NOMO-1 (cell line): ENCODE results near the gene KIF6.
"Not testable (repeated sequence)": the region's sequence is repeated elsewhere in the genome, so short reads cannot be mapped to it uniquely, and the experiment has no call there.

Source experiments
- DNase-seq, 2 experiments: peaks; one replicate each; lab custom pipeline; 2025; ENCODE audit not compliant: unreplicated experiment in 2 of 2; lab: John Stamatoyannopoulos, UW

The KIF6 gene

DNA sequence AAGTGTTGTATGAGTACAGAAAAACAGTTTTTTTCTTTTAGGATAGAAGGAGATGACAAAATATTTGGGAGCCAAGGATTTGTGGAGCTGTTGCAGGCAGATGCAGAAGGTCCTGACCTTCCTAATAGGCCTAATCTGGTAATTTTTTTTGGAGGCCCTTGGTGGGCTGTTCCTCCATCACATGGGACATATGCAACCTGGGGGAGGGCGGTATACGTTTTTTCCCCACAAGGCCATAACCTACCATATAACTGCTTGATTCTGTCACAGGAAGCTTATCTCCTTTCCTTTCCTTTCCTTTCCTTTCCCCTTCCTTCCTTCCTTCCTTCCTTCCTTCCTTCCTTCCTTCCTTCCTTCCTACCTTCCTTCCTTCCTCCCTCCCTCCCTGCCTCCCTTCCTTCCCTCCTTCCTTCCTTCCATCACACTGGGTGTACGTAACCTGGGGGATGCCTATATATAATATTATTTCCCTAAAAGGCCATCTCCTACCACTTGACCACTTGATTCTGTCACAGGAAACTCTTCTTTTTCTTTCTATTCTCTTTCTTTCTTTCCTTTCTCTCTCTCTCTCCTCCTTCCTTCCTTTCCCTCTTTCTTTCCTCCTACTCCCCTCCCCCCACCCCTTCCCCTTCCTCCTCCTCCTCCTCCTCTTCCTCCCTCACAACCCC lies 217.7 kb downstream of the KIF6 start:
- no peak for DNase-seq

DNA sequence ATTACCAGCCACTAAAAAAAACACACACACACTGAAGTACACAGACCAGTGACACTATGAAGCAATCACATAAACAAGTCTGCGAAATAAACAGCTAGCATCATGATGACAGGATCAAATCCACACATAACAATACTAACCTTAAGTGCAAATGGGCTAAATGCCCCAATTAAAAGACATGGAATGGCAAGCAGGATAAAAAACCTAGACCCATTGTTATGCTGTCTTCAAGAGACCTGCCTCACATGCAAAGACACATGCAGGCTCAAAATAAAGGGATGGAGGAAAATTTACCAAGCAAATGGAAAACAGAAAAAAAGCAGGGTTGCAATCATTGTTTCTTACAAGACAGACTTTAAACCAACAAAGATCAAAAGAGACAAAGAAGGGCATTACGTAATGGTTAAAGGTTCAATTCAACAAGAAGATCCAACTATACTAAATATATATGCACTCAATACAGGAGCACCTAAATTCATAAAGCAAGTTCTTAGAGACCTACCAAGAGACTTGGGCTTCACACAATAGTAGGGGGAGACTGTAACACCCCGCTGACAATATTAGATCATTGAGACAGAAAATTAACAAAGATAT lies 222.7 kb downstream of the KIF6 start:
- not testable (repeated sequence) for DNase-seq

DNA sequence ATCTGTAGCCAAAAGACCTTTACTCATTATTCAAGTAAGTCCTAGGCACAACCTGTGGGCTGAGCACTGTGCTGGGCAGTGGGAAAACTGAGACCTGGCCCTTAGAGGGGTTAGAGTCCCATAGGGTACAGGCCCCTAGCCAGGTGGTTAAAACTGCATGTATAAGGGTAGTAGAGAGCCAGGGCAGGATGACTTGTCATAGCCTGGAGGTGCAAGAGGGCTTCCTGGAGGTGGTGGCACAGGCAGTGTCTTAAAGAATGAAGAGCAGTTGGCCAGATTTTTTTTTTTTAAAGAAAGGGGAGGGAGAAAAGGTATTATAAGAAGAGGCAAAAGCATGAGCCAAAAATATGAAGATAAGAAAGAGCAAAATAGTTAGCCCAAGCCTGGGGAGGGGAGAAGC lies 226.2 kb downstream of the KIF6 start:
- no peak for DNase-seq

DNA sequence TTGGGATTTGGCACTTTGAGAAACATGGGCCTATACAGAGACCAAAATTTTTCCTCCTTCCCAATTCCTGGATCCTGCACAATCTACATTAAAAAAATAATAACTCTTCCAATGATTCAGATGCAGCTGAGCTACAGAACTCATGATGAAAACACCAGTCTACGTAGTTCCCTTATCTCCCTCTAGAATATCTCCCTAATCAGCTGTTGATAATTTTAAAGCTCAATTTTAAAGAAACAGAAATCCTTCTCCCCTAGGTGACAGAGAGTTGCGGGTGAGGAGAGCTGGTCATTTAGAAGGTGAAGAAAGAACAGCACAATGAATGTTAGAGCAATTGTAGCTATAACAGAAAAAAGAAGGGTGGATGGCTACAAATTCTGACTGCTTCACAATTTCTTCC lies 227.1 kb downstream of the KIF6 start:
- no peak for DNase-seq

DNA sequence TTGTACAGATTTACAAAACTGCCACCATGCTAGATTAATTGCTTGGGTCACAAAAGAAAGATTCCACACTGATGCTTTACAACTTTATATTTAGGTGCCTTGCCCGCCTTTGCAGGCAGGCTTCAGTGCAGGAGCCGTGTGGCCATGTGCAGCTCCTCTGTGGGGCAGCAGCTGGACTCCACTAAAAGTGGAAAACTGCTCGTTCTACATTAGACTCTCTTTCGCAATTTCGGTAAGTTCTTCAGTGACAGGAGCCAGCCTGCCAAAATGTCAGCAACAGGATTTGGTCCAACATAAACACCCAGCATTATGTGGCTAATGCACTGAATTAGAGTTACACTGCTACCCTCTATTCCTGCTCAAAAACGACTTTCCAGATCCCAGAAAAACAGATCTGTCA lies 228.3 kb downstream of the KIF6 start:
- DNase-seq: no peak

DNA sequence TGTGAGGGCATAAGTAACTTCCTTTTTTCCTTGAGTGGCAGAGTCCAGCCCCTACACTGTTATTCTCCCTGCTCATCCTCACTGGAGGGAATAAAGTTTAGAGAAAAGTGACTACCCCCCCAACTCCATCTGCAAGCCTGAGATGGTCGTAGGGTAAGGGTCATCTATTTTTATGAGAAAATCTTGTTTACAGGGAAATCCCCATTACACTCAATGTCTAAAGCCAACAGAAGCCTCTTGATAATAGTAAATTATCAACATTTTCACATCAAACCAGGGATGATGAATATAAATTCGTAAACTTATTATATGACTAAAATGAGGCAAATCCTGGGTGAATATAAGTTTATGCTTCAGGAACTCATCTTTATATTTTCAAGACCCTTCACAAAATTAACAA lies 228.8 kb downstream of the KIF6 start:
- no peak for DNase-seq

DNA sequence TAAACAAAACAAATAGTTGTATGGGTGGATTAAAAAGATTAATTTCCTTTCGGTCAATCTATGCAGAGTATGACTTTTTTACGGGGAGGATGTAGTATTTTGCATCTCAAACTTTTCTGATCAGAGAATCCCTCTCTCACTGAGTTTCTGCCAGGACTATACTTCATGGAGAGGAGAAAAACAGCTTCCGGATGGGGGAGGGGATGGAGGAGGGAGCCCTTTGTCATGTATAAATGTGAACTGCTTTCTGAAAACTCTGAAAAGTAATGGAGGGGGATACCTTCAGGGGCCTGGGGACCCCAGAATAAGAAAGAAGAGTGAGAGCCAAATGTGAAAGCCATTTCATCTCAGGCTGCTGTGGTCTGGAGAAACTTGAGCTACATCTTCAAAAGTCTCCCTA lies 229.6 kb downstream of the KIF6 start:
- DNase-seq: no peak

DNA sequence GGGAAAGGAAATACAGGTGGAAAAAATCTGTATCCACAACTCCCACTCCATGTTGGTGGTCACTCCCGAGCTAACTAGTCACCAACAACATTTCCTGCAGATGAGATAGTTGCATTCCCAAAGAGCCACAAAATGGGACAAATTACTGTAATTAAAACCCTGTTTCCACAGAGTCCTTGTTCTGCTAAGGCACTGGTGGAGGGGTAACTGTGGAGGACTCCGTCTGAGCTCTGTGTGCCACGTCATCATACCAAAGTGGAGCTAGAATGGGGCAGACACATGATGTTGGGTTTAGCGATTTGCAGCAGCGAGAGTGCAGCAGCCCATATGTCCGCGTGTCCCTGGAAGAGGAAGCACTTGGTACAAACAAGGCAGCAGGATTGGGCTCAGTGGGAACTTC lies 230.2 kb downstream of the KIF6 start:
- no peak for DNase-seq

DNA sequence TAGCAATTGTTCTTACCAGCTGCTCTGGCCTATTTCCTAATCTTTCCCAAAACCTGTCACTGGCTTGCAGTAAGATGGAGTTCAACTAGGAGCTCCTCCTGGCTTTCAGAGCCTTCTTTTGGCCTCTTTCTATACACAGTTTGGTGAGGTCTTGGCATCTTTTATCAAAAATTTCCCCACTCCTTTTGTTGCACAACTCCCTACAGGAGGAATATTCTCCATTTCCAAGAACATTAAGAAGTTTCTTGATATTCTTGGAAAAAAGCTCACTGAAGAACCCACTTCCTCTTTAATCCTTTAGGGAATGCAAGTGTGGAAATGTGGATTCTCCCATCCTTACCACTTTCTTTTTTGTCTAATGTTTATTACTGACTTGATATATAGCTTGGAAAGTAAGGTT lies 231.4 kb downstream of the KIF6 start:
- DNase-seq: no peak

DNA sequence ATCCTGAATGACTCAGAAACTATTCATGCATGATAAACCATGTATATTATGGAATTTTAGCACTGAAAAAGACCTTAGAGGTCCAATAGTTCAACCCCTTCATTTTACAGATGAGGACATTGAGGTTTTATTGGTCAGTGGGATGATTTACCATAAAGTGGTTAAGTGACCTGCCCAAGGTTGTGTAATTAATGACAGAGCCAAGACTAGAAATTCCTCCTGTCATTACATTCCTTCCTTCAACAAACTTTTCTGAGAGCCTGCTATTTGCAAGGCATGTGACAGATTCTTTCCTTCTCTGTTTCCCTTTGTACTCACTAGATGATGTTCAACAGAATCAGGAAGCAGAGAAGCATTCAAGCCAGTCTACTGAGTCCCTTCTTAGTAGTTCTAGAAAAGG lies 232.0 kb downstream of the KIF6 start:
- DNase-seq: no peak

DNA sequence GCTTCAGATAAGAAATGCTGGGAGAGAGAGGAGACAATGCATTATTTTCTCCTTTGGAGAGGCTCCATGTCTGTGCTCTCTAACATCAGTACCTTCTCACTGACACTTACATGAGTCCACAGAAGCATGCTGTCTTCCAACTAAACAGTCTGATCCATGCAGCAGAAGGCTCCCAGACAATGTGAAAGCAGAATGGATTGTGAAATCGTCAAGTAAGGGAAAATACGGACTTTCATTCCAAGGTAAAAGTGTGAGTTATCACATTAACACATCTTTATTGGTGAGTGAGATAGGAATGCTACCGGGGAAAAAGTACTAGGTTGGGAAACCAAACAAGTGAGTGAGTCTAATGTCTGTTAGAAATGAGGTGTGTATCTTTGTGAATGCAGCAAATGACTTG lies 235.1 kb downstream of the KIF6 start:
- no peak for DNase-seq

DNA sequence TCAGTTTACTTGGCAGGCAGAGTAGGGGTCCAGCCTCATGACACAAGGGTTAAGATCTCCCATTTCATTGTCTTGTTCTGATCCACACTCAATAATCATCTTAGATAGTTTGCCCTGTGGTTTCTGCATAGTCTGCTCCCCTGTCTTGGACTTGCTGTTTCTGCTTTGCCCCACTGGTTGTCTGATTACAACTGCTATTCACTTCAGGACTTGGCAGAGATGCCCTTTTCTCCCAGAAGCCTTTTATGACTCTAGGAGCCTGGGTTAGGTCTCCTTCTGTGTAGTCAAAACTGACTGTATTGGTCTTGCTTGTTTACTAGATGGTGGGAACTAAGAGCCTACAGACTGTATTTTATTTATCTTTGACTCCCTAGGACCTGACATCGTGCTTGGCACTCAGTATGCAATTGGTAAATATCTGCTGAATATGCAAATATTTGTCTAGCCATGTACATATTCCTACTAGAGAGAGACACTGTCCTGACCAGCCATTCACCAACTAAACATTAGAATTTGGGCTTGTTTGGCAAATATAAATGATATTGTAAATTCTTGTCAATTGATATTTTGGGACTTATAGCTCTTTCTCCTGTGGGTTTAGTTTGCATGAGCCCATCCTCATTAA lies 236.8 kb downstream of the KIF6 start:
- DNase-seq: no peak

DNA sequence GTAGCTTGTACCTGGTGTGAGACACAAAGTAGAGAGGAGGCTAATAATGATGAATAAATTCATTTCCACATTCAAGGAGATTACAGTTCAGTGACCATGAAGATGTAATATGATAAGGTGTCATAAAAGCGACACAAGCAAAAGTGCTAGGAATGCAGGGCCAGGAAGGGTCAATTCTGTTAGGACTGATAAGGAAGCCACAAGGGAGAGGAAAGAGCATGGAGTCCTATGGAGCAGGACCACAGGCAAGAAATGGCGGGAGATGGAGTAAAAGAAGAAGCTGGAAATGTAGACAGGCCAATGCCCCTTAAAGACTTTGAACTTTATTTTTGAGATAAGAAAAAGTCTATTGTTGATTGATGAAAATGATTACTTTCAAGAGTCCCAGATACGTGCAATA lies 240.9 kb downstream of the KIF6 start:
- DNase-seq: no peak

DNA sequence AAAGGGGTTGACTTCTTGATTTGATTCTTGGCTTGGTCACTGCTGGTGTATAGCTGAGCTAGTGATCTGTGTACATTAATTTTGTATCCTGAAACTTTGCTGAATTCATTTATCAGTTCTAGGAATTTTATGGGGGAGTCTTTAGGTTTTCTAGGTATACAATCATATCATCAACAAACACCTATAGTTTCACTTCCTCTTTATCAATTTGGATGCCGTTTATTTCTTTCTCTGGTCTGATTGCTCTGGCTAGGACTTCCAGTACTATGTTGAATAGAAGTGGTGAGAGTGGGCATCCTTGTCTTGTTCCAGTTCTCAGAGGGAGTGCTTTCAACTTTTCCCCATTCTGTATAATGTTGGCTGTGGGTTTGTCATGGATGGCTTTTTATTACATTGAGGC lies 245.4 kb downstream of the KIF6 start:
- DNase-seq: not testable (repeated sequence)

DNA sequence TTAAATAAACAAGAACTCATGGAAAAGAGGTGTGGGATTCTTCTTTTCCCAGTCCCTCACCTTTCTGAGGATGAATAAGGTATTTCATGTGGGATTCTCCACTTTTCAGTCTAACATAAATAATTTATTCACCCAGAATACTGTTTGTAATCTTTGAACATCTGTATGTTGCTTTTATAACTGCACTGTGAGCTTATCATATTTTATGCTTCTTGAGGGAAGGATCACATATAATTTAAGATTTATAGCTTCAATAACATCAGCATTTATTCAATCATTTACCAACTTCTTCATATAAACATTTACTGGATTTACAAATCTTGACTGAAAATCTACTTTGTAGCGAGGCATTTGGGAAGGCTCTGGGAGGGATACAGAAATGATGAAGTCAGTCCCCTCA lies 248.5 kb downstream of the KIF6 start:
- no peak for DNase-seq

DNA sequence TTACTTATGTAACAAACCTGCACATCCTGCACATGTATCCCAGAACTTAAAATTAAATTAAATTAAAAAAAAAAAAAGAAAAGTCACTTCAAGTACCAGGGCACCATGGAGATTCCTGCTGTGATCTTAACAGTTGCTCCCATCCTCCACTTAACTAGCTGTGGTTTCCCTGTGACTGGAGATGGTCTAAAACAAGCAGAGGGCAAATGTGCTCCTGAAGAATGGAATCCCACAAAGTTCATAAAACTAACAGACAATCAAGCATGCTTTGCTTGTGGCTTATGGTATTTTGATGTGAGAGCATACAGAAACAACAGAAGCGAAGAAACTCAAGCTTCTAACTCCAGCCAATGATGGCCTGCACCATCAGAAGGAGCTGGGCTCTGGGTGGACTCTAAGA lies 249.1 kb downstream of the KIF6 start:
- no peak for DNase-seq

DNA sequence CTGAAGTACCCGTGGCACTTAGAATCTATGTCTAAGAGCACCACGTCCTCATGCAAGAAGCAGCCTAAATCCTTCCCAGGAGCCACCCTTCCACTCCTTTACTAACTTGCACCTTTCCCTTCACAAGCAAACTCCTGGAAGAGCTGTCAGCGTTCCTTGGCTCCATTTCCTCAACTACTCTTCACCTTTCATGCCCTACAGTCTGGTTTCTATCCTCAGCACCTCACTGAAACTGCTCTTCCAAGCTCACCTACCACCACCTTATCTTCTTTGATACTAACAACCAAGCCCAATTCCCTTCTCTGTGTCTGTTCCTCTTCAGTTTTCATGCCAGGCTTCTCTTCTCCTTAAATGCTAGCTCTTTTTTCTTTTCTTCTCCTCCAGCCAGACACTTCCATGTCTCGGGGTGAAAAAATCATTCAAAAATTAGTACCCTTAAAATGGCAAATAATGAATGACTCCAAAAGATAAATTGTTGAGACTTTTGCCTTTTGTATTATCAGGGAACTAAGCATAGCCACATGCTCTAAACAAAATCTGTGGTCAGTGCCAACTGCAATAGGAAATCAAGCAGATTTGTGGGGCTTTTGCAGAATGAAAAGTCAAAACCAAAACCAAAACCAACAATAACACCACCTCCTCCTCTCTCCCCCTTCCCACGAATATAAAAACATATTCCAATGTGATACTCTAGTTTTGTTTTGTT lies 253.1 kb downstream of the KIF6 start:
- DNase-seq: no peak

DNA sequence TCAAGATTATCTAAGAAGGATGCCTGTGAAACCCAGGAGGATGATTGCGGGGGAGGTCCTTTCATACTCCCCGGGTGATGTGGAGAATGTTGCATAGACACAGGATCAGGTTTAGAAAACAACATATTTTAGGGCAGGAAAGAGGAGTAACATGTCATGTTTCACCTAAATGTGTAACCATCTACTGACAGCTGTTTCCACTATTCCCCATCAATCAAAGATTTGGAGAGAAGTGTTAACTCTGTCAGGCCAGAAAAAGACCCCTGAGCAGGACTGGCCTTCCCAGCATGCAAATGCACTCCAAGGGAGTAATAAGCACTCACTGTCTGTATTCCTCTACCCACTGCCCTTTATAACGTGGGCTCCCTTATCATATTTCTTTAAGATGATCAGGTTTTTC lies 254.7 kb downstream of the KIF6 start:
- DNase-seq: no peak

DNA sequence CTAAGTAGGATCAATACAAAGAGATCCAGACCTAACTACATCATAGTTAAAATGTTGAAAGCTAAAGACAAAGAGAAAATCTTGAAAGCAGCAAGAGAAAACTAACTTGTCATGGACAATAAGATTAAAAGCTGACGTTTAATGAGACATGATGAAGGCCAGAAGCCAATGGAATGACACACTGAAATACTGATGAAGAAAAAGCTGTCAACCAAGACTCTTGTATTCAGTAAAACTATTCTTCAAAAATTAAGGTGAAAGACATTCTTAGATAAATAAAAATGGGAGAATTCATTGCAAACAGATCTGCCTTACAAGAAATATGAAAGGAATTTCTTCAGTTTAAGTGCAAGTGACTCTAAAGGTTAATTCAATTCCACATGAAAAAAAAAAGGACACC lies 256.8 kb downstream of the KIF6 start:
- DNase-seq: no peak

DNA sequence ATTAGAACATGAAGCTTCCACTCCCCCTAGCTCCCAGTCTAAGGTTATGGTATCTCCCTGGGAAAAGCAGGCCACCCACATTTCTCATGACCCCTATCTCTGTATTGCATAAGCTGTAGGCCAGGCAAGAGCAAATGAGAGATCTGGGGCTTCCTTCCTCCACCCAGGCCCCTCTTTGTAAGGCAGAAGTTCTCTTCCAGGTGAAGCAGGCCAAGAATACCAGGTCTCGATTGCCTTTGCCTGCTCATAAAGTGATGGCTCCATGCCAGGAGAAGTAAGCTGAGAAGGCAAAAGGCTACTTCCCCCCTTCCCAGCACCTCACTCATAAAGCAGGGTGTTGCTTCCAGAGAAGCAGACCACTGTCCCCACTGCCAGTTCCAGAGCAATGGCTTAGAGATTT lies 258.6 kb downstream of the KIF6 start:
- no peak for DNase-seq

DNA sequence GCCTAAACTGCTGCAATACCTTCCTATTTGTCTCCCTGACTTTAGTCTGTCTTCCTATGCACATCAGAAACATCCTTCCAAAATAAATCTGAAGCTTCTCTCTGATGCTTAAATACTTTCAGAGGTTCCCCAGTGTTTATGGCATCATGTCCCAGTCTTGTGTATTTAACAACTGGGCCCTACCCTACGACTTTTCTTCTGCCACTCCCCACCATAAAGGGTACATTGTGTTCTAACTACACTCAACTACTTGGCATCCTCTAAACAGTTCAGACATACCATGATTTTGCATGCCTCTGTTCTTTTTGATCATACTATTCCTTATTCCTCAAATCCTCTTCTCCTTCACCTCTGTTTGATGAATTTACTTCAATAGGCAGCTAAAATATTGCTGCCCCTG lies 259.7 kb downstream of the KIF6 start:
- no peak for DNase-seq

DNA sequence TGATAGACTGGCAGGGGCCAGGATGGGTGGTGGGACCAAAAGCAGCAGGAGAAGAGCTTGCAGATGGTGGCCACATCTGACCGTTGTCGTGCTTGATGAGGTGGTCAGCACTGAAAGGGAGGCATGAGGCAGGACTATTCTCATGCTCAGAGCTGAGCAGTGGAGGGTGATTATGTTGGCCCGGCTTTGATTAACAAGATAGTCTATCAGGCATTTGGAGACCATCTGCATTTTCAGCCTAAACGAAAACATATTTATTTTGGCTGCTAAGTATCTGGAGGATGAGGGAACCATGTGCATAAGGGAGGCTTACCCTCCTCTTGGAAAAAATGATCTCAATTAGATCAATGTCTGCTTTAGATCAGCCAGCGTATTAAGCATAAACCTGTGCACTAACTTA lies 261.1 kb downstream of the KIF6 start:
- no peak for DNase-seq
